Measurements from ENCODE around the gene NAALADL2.

GRCh38 chr3:175692256-175692655 lies 833.1 kb downstream of the NAALADL2 start:
- TF ChIP-seq CTCF (conservative IDR thresholded peaks at IDR 0.05) (no peak), ZFX (IDR thresholded peaks at IDR 0.05) (no peak)
